Mesenchymal stem cell (in vitro differentiated cells and primary cell): ENCODE measurements around the gene OOSP3.

Experiments
- DNase-seq: peaks from one replicate; pipeline ENCODE4 v3.0.0-alpha.2; 2013
- H2AFZ ChIP-seq: one replicate; pipeline ENCODE4 v1.6.1; 2013; ENCODE audit warnings: low read depth, mild to moderate bottlenecking, control low read depth, inconsistent platforms, low read length, moderate library complexity
- H2AK5ac ChIP-seq: 2 replicates; pipeline ENCODE4 v1.6.1; 2013; ENCODE audit warnings: low read length, moderate library complexity, mild to moderate bottlenecking, inconsistent platforms; ENCODE audit not compliant: severe bottlenecking
- H2BK120ac ChIP-seq: one replicate; pipeline ENCODE4 v1.6.1; 2013; ENCODE audit warnings: low read depth, mild to moderate bottlenecking, inconsistent platforms, low read length, moderate library complexity
- H2BK12ac ChIP-seq, 2 experiments: one replicate each; pipeline ENCODE4 v1.6.1; 2013; ENCODE audit warnings: inconsistent platforms in 2 of 2, low read length in 2 of 2, mild to moderate bottlenecking in 2 of 2, moderate library complexity in 2 of 2, control low read depth in 1 of 2
- H2BK15ac ChIP-seq: one replicate; pipeline ENCODE4 v1.6.1; 2013; ENCODE audit warnings: mild to moderate bottlenecking, low read depth, inconsistent platforms; ENCODE audit not compliant: poor library complexity, severe bottlenecking
- H2BK5ac ChIP-seq: 2 replicates; pipeline ENCODE4 v1.6.1; 2013; ENCODE audit warnings: low read depth, mild to moderate bottlenecking, low read length, control low read depth, inconsistent platforms; ENCODE audit not compliant: poor library complexity, severe bottlenecking
- H3K14ac ChIP-seq, 2 experiments: one replicate each; pipeline ENCODE4 v1.6.1; 2013; ENCODE audit warnings: inconsistent platforms in 2 of 2, low read length in 2 of 2, control low read depth in 1 of 2, mild to moderate bottlenecking in 1 of 2, moderate library complexity in 1 of 2
- H3K18ac ChIP-seq, 2 experiments: one replicate each; pipeline ENCODE4 v1.6.1; 2013; ENCODE audit warnings: inconsistent platforms in 2 of 2, low read length in 2 of 2, control low read depth in 1 of 2, low read depth in 1 of 2, mild to moderate bottlenecking in 1 of 2
- H3K23ac ChIP-seq, 2 experiments: one replicate each; pipeline ENCODE4 v1.6.1; 2013; ENCODE audit warnings: inconsistent platforms in 2 of 2, low read length in 2 of 2, mild to moderate bottlenecking in 2 of 2, moderate library complexity in 2 of 2, control low read depth in 1 of 2
- H3K27ac ChIP-seq: 2 replicates; pipeline ENCODE4 v1.5.1; 2013; ENCODE audit warnings: mild to moderate bottlenecking, moderate library complexity, low read length, control low read depth, inconsistent platforms; ENCODE audit not compliant: poor library complexity, severe bottlenecking
- H3K27me3 ChIP-seq, 2 experiments: 2 replicates each; pipeline versions ENCODE4 v1.6.1 to v1.7.0; 2013; ENCODE audit warnings: low read length in 2 of 2, mild to moderate bottlenecking in 2 of 2, moderate library complexity in 2 of 2, control low read depth in 1 of 2, inconsistent platforms in 1 of 2; ENCODE audit not compliant: control insufficient read depth in 1 of 2, insufficient read depth in 1 of 2
- H3K36me3 ChIP-seq, 2 experiments: 2 replicates each; pipeline versions ENCODE4 v1.6.1 to v1.7.0; 2013; ENCODE audit warnings: low read length in 2 of 2, control low read depth in 1 of 2, inconsistent platforms in 1 of 2, low read depth in 1 of 2, mild to moderate bottlenecking in 1 of 2; ENCODE audit not compliant: insufficient read depth in 2 of 2, control insufficient read depth in 1 of 2
- H3K4ac ChIP-seq, 2 experiments: one replicate each; pipeline ENCODE4 v1.6.1; 2013; ENCODE audit warnings: inconsistent platforms in 2 of 2, low read length in 2 of 2, mild to moderate bottlenecking in 2 of 2, moderate library complexity in 2 of 2, control low read depth in 1 of 2, low read depth in 1 of 2
- H3K4me1 ChIP-seq: 2 replicates; pipeline ENCODE4 v1.6.1; 2013; ENCODE audit warnings: low read depth, low read length, control low read depth; ENCODE audit not compliant: control insufficient read depth, insufficient read depth
- H3K4me2 ChIP-seq: 2 replicates; pipeline ENCODE4 v1.6.1; 2013; ENCODE audit warnings: low read length, mild to moderate bottlenecking, inconsistent platforms; ENCODE audit not compliant: poor library complexity, severe bottlenecking
- H3K4me3 ChIP-seq, 2 experiments: 2 replicates each; pipeline versions ENCODE4 v1.5.1 to v1.7.0; 2013; ENCODE audit warnings: low read length in 2 of 2, mild to moderate bottlenecking in 2 of 2, control low read depth in 1 of 2, low read depth in 1 of 2; ENCODE audit not compliant: insufficient read depth in 1 of 2
- H3K79me1 ChIP-seq: replicated peaks from 2 replicates; pipeline ENCODE4 v1.6.1; 2013; ENCODE audit warnings: mild to moderate bottlenecking, control low read depth, low read length, inconsistent platforms; ENCODE audit not compliant: poor library complexity, severe bottlenecking
- H3K9ac ChIP-seq: 2 replicates; pipeline ENCODE4 v1.7.0; 2013; ENCODE audit warnings: mild to moderate bottlenecking, low read length, moderate library complexity
- H3K9me3 ChIP-seq: 2 replicates; pipeline ENCODE4 v1.7.0; 2013; ENCODE audit warnings: mild to moderate bottlenecking, low read length; ENCODE audit not compliant: control insufficient read depth
- H4K8ac ChIP-seq: one replicate; pipeline ENCODE4 v1.6.1; 2013; ENCODE audit warnings: inconsistent platforms, mild to moderate bottlenecking, low read length, moderate library complexity
- H4K91ac ChIP-seq: one replicate; pipeline ENCODE4 v1.6.1; 2013; ENCODE audit warnings: mild to moderate bottlenecking, low read length, inconsistent platforms
- WGBS: methylation state at CpG from one replicate; pipeline ENCODE4 v1.1.7; 2013; ENCODE audit warnings: mixed read lengths; 5-methylcytosine and 5-hydroxymethylcytosine counted together

The OOSP3 gene

DNA sequence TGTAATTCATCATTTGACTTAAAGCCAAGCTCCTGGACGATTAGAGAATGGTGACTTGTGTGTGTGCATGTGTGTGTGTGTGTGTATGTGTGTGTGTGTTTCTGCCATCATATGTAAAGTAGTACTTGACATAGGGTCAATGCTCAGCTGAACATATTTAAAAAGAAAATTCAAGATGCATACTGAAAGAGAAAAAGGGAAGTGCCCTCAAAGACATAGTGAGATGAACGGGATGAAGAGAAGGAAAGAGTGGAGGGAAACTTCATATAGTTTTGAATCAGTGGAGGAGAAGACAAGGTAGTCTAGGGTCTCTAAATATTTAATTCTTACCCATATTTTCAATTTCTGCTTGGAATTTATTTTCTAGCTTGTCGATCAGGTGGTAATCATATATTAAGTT is 16.3 kb upstream of the OOSP3 start:
- Histone ChIP-seq H3K4me2 (no peak overlapping the region), H2BK120ac (no peak overlapping the region), H2BK5ac (no peak overlapping the region), H3K79me1 (no peaks in the 10 kb centered on the region), H3K36me3 (no peaks in the 10 kb centered on the region), H3K4me1 (no peaks in the 10 kb centered on the region), H3K9me3 (no peaks in the 10 kb centered on the region), H3K14ac (no peak overlapping the region), H3K9ac (no peak overlapping the region), H4K8ac (no peak overlapping the region), H3K23ac (no peak overlapping the region), H2AK5ac (no peak overlapping the region), H3K27me3 (no peaks in the 10 kb centered on the region), H2BK12ac (no peak overlapping the region), H3K4me3 (no peak overlapping the region), H4K91ac (no peak overlapping the region), H2BK15ac (no peak overlapping the region), H3K4ac (no peak overlapping the region), H3K27ac (no peak overlapping the region), H3K18ac (no peak overlapping the region), H2AFZ (no peak overlapping the region)
- no peak for DNase-seq
- 86% methylated on average over 3 of the region's 3 CpGs for WGBS

DNA sequence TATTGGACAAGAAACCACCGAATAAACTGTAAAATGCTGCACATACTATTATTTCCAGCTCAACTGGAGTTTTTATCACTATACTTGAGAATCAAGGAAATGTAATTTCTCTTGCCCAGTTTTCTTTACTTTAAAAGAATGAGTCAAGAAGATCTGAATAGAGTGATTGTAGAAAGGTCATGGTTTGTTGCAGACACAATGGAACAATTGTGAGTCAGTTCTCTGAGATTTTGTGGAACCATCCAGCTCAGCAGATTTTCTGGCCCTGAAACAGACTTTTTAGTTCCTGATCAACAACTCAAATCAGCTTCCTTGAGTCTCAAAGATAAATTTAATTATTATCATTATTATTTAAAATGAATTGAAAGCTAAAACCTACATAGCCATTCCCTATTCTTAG is 13.6 kb upstream of the OOSP3 start:
- H2AFZ ChIP-seq, result no peak overlapping the region
- no peak overlapping the region for H3K23ac ChIP-seq
- H3K18ac ChIP-seq, result no peak overlapping the region
- H3K4ac ChIP-seq, result no peak overlapping the region
- no peaks in the 10 kb centered on the region for H3K27me3 ChIP-seq
- WGBS, result 100% methylated on average over 1 of the region's 1 CpG
- H2AK5ac ChIP-seq, result no peak overlapping the region
- no peak overlapping the region for H2BK12ac ChIP-seq
- no peak overlapping the region for H2BK5ac ChIP-seq
- H3K79me1 ChIP-seq, result no peaks in the 10 kb centered on the region
- no peak overlapping the region for H3K4me3 ChIP-seq
- H3K9ac ChIP-seq, result no peak overlapping the region
- no peak overlapping the region for H3K27ac ChIP-seq
- no peak overlapping the region for H4K8ac ChIP-seq
- peaks cover under 1% of the 10 kb centered on the region for H3K9me3 ChIP-seq
- no peak overlapping the region for H3K14ac ChIP-seq
- no peak overlapping the region for H2BK15ac ChIP-seq
- no peak overlapping the region for H4K91ac ChIP-seq
- H3K4me1 ChIP-seq, result no peaks in the 10 kb centered on the region
- H3K4me2 ChIP-seq, result no peak overlapping the region
- no peaks in the 10 kb centered on the region for H3K36me3 ChIP-seq
- H2BK120ac ChIP-seq, result no peak overlapping the region
- DNase-seq, result no peak

DNA sequence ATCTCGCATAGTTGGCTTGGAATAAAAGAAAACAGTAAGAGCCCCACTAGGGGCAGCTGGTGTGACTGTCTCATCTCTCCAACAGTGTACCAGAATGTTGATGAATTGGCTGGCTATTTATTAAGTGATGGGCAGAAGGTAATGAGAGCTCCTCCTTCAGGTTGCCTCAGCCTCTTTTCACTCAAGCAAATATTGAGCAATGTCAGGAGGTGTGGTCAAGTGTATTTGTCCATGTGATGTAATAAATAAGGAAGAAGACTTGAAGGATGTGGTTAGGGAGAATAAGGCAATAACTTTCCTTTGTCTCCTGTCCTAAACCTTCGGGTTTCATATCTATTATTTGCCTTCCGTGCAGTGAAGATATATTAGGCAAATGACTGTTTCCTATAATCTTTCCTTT is 12.2 kb upstream of the OOSP3 start, which contains the start of gene TCN1:
Gene TCN1, minus strand, starts transcription at position 91 of the 400 bp plus-strand sequence. Its CDS starts 17 bp downstream, at position 74.
- H3K79me1 ChIP-seq, result no peaks in the 10 kb centered on the region
- no peak within 1 kb of the TSS for H4K91ac ChIP-seq
- 69% methylated on average over 3 of the region's 3 CpGs for WGBS
- H3K9me3 ChIP-seq, result peaks cover 11% of the 10 kb centered on the region
- no peak within 1 kb of the TSS for H3K27ac ChIP-seq
- H2BK15ac ChIP-seq, result no peak within 1 kb of the TSS
- no peak within 1 kb of the TSS for H2BK120ac ChIP-seq
- no peak for DNase-seq
- H2BK12ac ChIP-seq, result no peak within 1 kb of the TSS
- H3K4me1 ChIP-seq, result no peaks in the 10 kb centered on the region
- H3K36me3 ChIP-seq, result no peaks in the 10 kb centered on the region
- no peak within 1 kb of the TSS for H4K8ac ChIP-seq
- H3K4me3 ChIP-seq, result no peak within 1 kb of the TSS
- H3K14ac ChIP-seq, result no peak within 1 kb of the TSS
- no peaks in the 10 kb centered on the region for H3K27me3 ChIP-seq
- no peak within 1 kb of the TSS for H3K4ac ChIP-seq
- H3K18ac ChIP-seq, result no peak within 1 kb of the TSS
- H3K23ac ChIP-seq, result no peak within 1 kb of the TSS
- H3K9ac ChIP-seq, result no peak within 1 kb of the TSS
- H2AFZ ChIP-seq, result no peak within 1 kb of the TSS
- H3K4me2 ChIP-seq, result no peak within 1 kb of the TSS
- H2BK5ac ChIP-seq, result no peak within 1 kb of the TSS
- no peak within 1 kb of the TSS for H2AK5ac ChIP-seq

GRCh38 chr11:59866836-59867235 is 11.7 kb upstream of the OOSP3 start:
- Histone ChIP-seq H3K79me1 (no peaks in the 10 kb centered on the region), H2AFZ (no peak overlapping the region), H3K36me3 (no peaks in the 10 kb centered on the region), H2AK5ac (no peak overlapping the region), H3K4me1 (no peaks in the 10 kb centered on the region), H4K8ac (no peak overlapping the region), H2BK15ac (no peak overlapping the region), H4K91ac (no peak overlapping the region), H3K9me3 (peaks cover 15% of the 10 kb centered on the region), H3K23ac (no peak overlapping the region), H3K4me3 (no peak overlapping the region), H3K27ac (no peak overlapping the region), H2BK120ac (no peak overlapping the region), H2BK12ac (no peak overlapping the region), H3K27me3 (no peaks in the 10 kb centered on the region), H3K9ac (no peak overlapping the region), H3K18ac (no peak overlapping the region), H3K4me2 (no peak overlapping the region), H3K14ac (no peak overlapping the region), H2BK5ac (no peak overlapping the region), H3K4ac (no peak overlapping the region)
- no peak for DNase-seq
- no CpG with 5 or more reads among the region's 1 CpG for WGBS
